HG03469 (cell line): ENCODE data around the gene MYL12A.
"Not testable (repeated sequence)": the region's sequence is repeated elsewhere in the genome, so short reads cannot be mapped to it uniquely, and the experiment has no call there.

ENCODE experiments used
- ATAC-seq: cut with Tn5 transposase; IDR thresholded peaks from one replicate; pipeline ENCODE4 v1.9.1; 2021; ENCODE audit warnings: mild to moderate bottlenecking, moderate library complexity, moderate number of reproducible peaks; ENCODE audit not compliant: unreplicated experiment

Gene MYL12A

GRCh38 chr18:3252843-3253242 is 5.2 kb downstream of the MYL12A start:
- no peak for ATAC-seq

DNA sequence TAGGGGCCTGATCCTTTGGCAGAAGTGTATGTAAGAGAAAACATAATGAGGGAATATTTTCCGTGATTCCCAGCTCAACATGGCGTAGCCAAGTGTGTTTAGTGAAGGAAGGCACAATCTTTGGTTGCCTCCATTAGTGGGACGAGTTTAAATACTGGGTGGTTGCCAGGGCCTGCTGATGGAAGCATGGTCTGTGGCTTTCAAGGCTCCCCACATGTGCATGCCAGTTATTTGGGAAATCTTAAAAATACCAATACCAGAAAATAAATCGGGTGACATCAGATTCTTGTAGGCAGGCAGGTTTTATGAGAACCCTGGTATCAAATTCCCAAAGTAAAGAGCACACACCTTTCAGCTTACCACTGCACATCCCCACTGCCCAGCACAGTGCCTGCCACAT is 7.1 kb downstream of the MYL12A start:
- ATAC-seq, result no peak

- no peak for ATAC-seq
Measured at GRCh38 chr18:3255611-3256165, 8.1 kb downstream of the MYL12A start.

GRCh38 chr18:3256693-3257626 is 9.4 kb downstream of the MYL12A start:
- ATAC-seq, result no peak

- no peak for ATAC-seq
Measured at GRCh38 chr18:3257627-3258120, 10.1 kb downstream of the MYL12A start.

DNA sequence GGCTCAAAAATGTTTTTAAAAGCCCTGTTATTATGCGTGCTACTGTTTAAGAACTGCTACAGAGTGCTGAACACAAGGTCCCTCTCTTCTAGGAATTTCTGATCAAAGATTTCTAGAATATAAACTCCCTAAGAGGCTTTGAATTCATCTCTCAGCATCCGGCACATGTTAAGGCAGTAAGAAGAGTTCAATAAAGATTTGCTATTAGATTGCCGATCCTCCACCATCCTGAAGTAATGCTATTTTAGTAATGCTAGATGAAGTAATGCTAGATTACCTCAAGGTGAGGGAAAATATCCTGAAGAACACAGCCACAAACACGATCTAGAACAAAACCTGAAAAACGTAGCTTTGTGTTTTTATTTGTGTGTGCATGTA is 13.4 kb downstream of the MYL12A start:
- ATAC-seq, result no peak

DNA sequence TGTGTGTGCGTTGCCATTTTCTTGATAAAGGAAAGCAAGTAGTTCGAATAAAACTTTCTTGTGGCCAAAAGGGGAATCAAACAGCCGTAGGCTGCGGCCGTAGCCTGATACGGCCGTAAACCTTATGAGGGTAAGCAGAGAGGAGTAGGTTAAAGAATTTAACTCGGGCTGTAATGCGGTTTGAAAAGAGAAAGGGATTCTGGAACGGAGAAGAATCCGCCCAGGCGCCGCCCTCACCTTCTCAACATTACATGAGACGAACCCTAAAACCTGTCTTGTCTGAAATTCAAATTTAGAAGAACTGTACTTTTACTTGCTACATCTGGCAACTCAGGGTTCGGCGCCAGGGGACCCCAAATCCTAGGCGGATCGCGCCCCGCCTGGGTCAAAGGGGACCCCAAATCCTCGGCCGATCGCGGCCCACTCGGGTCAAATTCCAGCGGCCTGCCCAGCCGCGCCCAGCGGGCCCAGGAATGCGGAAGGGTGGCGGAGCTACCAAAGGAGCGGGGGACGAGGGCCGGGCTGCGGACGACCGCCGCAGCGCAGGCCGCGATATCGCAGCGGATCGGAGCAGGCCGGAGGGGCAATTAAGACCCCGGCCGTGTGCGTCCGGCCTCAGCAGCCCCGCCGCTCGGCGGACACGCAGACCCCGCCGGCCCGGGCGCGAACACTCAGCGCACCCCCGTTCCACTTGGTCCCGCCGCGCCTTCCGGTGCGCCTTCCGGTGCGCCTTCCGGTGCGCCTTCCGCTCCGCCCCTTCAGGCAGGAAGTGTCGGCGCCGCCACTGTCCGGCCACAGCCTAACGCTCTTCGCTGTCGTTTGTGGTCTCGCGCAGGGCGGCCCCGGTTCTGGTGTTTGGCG is 14.0 kb downstream of the MYL12A start, which contains the start of gene MYL12B:
Gene MYL12B, plus strand, starts transcription at position 761 of the 861 bp plus-strand sequence. CDS start 10,766 bp downstream, outside the sequence.
- ATAC-seq, result peak; percentile 68

DNA sequence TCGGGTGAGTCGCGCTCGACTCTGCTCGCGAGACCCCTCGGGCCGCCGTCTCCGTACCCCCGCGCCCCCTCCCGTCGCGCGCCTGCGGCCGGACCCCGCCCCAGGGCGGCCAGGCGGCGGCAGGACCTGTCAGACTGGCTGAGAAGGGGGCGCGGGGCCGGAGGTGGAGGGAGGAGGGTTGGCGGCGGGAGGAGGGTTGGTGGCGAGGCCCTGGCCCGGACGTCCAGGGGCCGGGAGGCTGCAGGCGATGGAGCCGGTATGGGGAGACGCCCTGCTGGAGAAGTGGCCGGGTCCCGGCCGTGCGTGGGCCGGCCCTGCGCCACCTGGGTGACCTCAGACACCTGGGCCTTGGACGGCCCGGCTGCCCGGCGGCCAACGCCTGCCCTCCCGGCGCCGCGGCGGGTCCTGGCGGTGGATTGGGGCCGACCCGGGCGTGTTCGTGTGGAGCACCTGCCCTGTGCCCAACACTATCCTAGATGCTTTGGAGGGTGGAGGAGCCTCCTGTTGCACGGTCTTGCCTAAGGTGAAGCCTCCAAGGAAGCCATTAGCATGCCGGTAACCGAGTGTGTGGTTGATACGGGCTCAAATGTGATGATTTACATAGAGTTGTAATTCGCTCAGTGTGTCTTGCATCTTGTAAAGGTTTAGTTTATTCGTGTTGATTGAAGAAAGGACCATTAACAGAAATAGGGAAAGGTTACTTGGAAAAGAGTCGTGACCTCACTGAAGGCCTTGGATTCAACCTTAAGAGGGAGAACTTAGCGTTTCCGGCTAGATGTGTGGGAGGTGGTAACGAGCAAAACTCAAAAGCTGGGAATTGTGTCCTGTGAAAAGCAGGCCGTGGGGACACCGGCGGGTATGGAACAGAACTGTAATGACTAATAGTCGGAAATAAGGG is 14.9 kb downstream of the MYL12A start:
- no peak for ATAC-seq

DNA sequence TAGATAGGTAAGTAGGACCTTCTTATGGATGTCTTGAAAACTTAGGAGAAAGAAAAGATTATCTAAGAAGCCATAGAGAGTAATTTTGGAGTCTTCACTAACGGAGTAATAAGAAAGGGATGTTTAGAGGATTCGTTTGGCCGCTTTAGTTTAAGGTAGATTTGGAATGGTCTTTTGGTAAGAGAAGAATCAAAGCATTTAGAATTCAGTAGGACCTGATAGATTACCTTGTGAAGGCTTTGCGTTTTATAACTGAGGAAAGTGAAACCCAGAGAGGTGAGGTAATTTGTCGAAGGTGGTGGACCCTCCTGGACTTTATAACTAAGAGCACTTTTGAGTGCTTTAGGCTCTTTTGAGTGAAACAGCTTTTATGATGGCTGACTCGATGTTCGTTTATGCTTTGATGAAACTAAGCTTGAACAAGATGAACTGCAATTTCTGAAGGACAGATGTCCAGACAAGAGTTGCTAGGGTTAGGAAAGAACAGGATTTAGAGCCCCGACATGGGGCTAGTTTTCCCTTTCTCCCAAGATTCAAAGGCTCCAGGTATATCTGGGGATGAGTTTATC is 15.6 kb downstream of the MYL12A start:
- no peak for ATAC-seq

GRCh38 chr18:3264362-3264761 is 16.8 kb downstream of the MYL12A start:
- no peak for ATAC-seq

- no peak for ATAC-seq
Measured at GRCh38 chr18:3265564-3266033, 18.0 kb downstream of the MYL12A start.

GRCh38 chr18:3266062-3266608 is 18.5 kb downstream of the MYL12A start:
- ATAC-seq, result no peak

- ATAC-seq, result no peak
Measured at GRCh38 chr18:3268306-3268705, 20.7 kb downstream of the MYL12A start.

GRCh38 chr18:3269241-3269913 is 21.8 kb downstream of the MYL12A start:
- no peak for ATAC-seq

DNA sequence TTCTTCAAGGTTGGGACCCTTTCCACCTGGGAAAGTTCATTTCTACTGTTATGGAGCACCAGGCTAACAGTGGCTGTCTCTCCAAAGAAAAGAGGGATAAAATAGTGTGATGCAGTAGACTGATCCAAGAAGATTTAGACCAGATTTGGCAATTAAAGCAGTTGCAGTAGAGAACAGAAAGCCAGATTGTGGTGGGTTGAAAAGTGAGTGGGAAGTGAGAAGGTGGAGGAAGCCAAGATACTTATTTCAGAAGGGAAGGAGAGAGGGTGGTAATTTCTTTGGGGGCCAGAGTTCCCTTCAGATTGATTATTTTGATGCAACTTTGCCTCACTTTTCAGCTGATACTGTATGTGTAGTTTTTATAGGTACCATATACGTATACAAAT is 22.3 kb downstream of the MYL12A start:
- ATAC-seq, result no peak

DNA sequence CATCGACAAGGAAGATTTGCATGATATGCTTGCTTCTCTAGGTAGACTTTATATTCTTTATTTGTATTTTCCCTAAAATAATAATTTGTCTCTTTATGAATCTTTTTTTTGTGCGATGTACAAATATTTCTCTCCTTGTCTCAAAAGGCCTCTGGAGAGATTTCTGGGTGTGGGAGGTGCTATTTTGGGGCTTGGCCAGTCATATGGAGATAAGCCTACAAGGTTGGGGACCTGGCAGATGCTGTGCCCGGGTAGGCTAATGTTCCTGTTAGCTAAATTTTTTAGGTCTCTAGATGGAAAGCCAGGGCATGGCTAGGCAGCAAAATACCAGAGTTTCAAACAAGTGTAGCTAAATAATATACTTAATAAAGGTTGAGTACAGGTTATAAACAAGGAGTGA is 25.4 kb downstream of the MYL12A start:
- no peak for ATAC-seq

DNA sequence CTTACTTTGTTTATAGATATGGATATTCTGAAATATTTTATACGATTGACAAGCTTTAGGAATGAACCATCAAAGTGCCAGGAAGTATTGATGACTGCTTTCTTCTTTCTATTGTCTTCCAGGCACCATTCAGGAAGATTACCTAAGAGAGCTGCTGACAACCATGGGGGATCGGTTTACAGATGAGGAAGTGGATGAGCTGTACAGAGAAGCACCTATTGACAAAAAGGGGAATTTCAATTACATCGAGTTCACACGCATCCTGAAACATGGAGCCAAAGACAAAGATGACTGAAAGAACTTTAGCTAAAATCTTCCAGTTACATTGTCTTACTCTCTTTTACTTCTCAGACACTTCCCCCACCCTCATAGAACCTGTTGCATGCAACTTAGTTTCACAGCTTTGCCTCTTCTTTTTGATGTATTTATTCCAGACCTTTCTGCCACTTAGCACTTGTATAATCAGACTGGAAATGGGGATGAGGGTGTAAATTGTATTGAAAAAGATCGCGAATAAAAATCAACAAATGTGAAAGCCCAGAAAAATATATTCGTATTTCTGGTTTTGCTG is 30.1 kb downstream of the MYL12A start:
- ATAC-seq, result not testable (repeated sequence)
